Right atrium auricular region (tissue), 2 donors: ENCODE results near the gene QSOX2. TPM values are rescaled to one million over a fixed set of nuclear protein-coding genes. Genes with fewer than 3 reads are reported as not detected.

Experiments used
- DNase-seq: peaks from one replicate; pipeline ENCODE4 v3.0.0-alpha.2; 2019; ENCODE audit warnings: low spot score
- H3K27ac ChIP-seq, 2 donors: fragments of 200-600 bp; sonication (generic); 1 replicate in 1 of 2; 2 replicates in 1 of 2; pipeline ENCODE4 v1.5.1; 2016 to 2019
- H3K27me3 ChIP-seq, 2 donors: fragments of 200-600 bp; sonication (generic); one replicate each; pipeline versions ENCODE4 v1.5.1 to v1.6.0; 2017 to 2019
- H3K36me3 ChIP-seq: fragments of 200-600 bp; sonication (generic); one replicate; pipeline ENCODE4 v1.5.1; 2016
- H3K4me1 ChIP-seq, 2 donors: fragments of 200-600 bp; sonication (generic); one replicate each; pipeline versions ENCODE4 v1.5.1 to v1.6.0; 2017 to 2019
- H3K4me3 ChIP-seq, 2 donors: fragments of 200-600 bp; sonication (generic); 1 replicate in 1 of 2; 2 replicates in 1 of 2; pipeline ENCODE4 v1.5.1; 2017 to 2019; ENCODE audit warnings: mild to moderate bottlenecking in 1 of 2, moderate library complexity in 1 of 2
- H3K9me3 ChIP-seq, 2 donors: fragments of 200-600 bp; sonication (generic); one replicate each; pipeline ENCODE4 v1.5.1; 2019
- CTCF ChIP-seq, 2 donors: fragments of 200-600 bp; sonication (generic); IDR thresholded peaks; one replicate each; pipeline ENCODE4 v1.5.1; 2019; ENCODE audit warnings: antibody characterized with exemption in 2 of 2
- total RNA-seq, 2 donors: library from RNA; depleted of rRNA; stranded (reverse); fragments of >200 nt; gene quantifications; one replicate each; pipeline ENCODE4 v1.1.0, GENCODE V29; 2016

The QSOX2 gene
- total RNA-seq, 2 donors from 2014 or later, result 3.2 to 6.3 TPM

GRCh38 chr9:136190237-136190601, 55.4 kb downstream of the QSOX2 start:
- DNase-seq, result no peak
- no peak overlapping the region for H3K4me3 ChIP-seq
- no peak overlapping the region for H3K27ac ChIP-seq
- no peaks in the 10 kb centered on the region for H3K36me3 ChIP-seq
- no peaks in the 10 kb centered on the region for H3K9me3 ChIP-seq
- H3K27me3 ChIP-seq, result peaks cover 5 to 30% of the 10 kb centered on the region in 2 donors
- no peak for TF ChIP-seq CTCF (IDR thresholded peaks at IDR 0.05)
- peaks cover 0 to 17% of the 10 kb centered on the region in 2 donors for H3K4me1 ChIP-seq

- Histone ChIP-seq H3K9me3 (no peaks in the 10 kb centered on the region), H3K4me3 (no peak overlapping the region), H3K36me3 (no peaks in the 10 kb centered on the region), H3K27me3 (peaks cover 5 to 30% of the 10 kb centered on the region in 2 donors), H3K27ac (no peak overlapping the region), H3K4me1 (peaks cover 0 to 17% of the 10 kb centered on the region in 2 donors)
- DNase-seq, result no peak
- TF ChIP-seq CTCF (IDR thresholded peaks at IDR 0.05), result no peak
Measured at GRCh38 chr9:136189394-136190236, 56.0 kb downstream of the QSOX2 start.

GRCh38 chr9:136187683-136188586, 57.7 kb downstream of the QSOX2 start:
- DNase-seq, result no peak
- Histone ChIP-seq H3K9me3 (no peaks in the 10 kb centered on the region), H3K27me3 (peaks cover 0 to 17% of the 10 kb centered on the region in 2 donors), H3K4me1 (peaks cover 0 to 8% of the 10 kb centered on the region in 2 donors), H3K36me3 (no peaks in the 10 kb centered on the region), H3K4me3 (no peak overlapping the region), H3K27ac (no peak overlapping the region)
- no peak for TF ChIP-seq CTCF (IDR thresholded peaks at IDR 0.05)

GRCh38 chr9:136187197-136187596, 58.4 kb downstream of the QSOX2 start:
- peaks cover 0 to 9% of the 10 kb centered on the region in 2 donors for H3K27me3 ChIP-seq
- no peaks in the 10 kb centered on the region for H3K9me3 ChIP-seq
- H3K4me3 ChIP-seq, result no peak overlapping the region
- H3K27ac ChIP-seq, result no peak overlapping the region
- TF ChIP-seq CTCF (IDR thresholded peaks at IDR 0.05), result no peak
- peaks cover 0 to under 1% of the 10 kb centered on the region in 2 donors for H3K4me1 ChIP-seq
- no peak for DNase-seq
- no peaks in the 10 kb centered on the region for H3K36me3 ChIP-seq

- H3K27me3 ChIP-seq, result peaks cover 0 to 1% of the 10 kb centered on the region in 2 donors
- H3K36me3 ChIP-seq, result no peaks in the 10 kb centered on the region
- H3K4me1 ChIP-seq, result no peaks in the 10 kb centered on the region
- no peak overlapping the region for H3K4me3 ChIP-seq
- no peak overlapping the region for H3K27ac ChIP-seq
- DNase-seq, result no peak
- no peaks in the 10 kb centered on the region for H3K9me3 ChIP-seq
- TF ChIP-seq CTCF (IDR thresholded peaks at IDR 0.05), result no peak
Measured at GRCh38 chr9:136186386-136186785, 59.2 kb downstream of the QSOX2 start.
